Measurements from ENCODE around the gene ZNF609.

The ZNF609 gene

GRCh38 chr15:64683378-64683777 is 223.0 kb downstream of the ZNF609 start:
- TF ChIP-seq CTCF (IDR thresholded peaks at IDR 0.05; ENCODE audit: control extremely low read depth, extremely low read depth, low read depth, missing control alignments) = no peak
- DNase-seq (ENCODE audit: extremely low spot score) = no peak
- CTCF ChIA-PET = interaction anchor here (1.0 to 8.5 kb wide), 11 partner anchors 12 to 126 kb away, joined by 3 to 151 read pairs (median 7); no protein-coding TSS in a partner anchor
- POLR2A ChIA-PET = no interaction called here

GRCh38 chr15:64685230-64685888 is 225.0 kb downstream of the ZNF609 start:
- POLR2A ChIA-PET = no interaction called here
- no peak for DNase-seq (ENCODE audit: extremely low spot score)
- CTCF ChIA-PET = interaction anchor here (0.7 to 8.5 kb wide), 18 partner anchors 10 to 258 kb away, joined by 3 to 151 read pairs (median 4); no protein-coding TSS in a partner anchor
- no peak for TF ChIP-seq CTCF (IDR thresholded peaks at IDR 0.05; ENCODE audit: control extremely low read depth, extremely low read depth, low read depth, missing control alignments)

GRCh38 chr15:64686130-64686735 is 225.9 kb downstream of the ZNF609 start:
- ChIA-PET POLR2A (interaction anchor here (0.6 kb wide), 1 partner anchor 81 kb away, joined by 3 read pairs; no protein-coding TSS in a partner anchor), CTCF (interaction anchor here (0.7 to 8.5 kb wide), 29 partner anchors 8 to 261 kb away, joined by 3 to 151 read pairs (median 3); no protein-coding TSS in a partner anchor)
- TF ChIP-seq CTCF (IDR thresholded peaks at IDR 0.05; ENCODE audit: control extremely low read depth, extremely low read depth, low read depth, missing control alignments) = peak; percentile 59
- peak; percentile 50 for DNase-seq (ENCODE audit: extremely low spot score)

GRCh38 chr15:64687172-64687571 is 226.8 kb downstream of the ZNF609 start:
- POLR2A ChIA-PET = no interaction called here

GRCh38 chr15:64687688-64688087 is 227.3 kb downstream of the ZNF609 start:
- ChIA-PET POLR2A (no interaction called here), CTCF (interaction anchor here (0.7 to 8.5 kb wide), 17 partner anchors 8 to 263 kb away, joined by 3 to 151 read pairs (median 6); no protein-coding TSS in a partner anchor)
- no peak for DNase-seq (ENCODE audit: extremely low spot score)
- no peak for TF ChIP-seq CTCF (IDR thresholded peaks at IDR 0.05; ENCODE audit: control extremely low read depth, extremely low read depth, low read depth, missing control alignments)

More at GRCh38 chr15:64687172-64687571, 226.8 kb downstream of the ZNF609 start:
- no peak for DNase-seq (ENCODE audit: extremely low spot score)
- CTCF ChIA-PET = interaction anchor here (0.7 to 8.5 kb wide), 23 partner anchors 8 to 262 kb away, joined by 3 to 151 read pairs (median 4); no protein-coding TSS in a partner anchor
- TF ChIP-seq CTCF (IDR thresholded peaks at IDR 0.05; ENCODE audit: control extremely low read depth, extremely low read depth, low read depth, missing control alignments) = no peak

- no peak for TF ChIP-seq CTCF (IDR thresholded peaks at IDR 0.05; ENCODE audit: control extremely low read depth, extremely low read depth, low read depth, missing control alignments)
- ChIA-PET CTCF (interaction anchor here (1.3 to 8.5 kb wide), 3 partner anchors 9 to 39 kb away, joined by 4 to 151 read pairs (median 5); no protein-coding TSS in a partner anchor), POLR2A (no interaction called here)
- no peak for DNase-seq (ENCODE audit: extremely low spot score)
Measured at GRCh38 chr15:64688770-64689169, 228.4 kb downstream of the ZNF609 start.

All from GM10248 (cell line).